HG02885 (cell line): ENCODE data around the gene TBP.
"Not testable (repeated sequence)": the region's sequence is repeated elsewhere in the genome, so short reads cannot be mapped to it uniquely, and the experiment has no call there.

Source experiments
- ATAC-seq: cut with Tn5 transposase; IDR thresholded peaks from one replicate; pipeline ENCODE4 v1.9.1; 2021; ENCODE audit warnings: mild to moderate bottlenecking; ENCODE audit not compliant: unreplicated experiment, poor library complexity

TBP gene

DNA sequence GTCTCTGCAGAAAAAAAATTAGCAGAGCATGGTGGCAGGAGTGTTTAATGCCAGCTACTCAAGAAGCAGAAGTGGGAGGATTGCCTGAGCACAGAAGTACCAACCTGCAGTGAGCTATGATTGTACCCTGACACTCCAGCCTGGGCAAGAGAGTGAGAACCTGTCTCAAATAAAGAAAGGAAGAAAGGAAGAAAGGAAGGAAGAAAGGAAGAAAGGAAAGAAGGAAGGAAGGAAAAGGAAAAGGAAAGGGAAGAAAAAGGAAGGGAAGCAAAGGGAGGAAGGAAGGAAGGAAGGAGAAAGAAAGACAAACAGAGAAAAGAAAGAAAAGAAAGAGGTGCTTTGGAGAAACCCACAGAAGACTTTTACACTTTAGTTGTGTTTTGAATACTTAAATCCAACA is 43.1 kb downstream of the TBP start:
- no peak for ATAC-seq

DNA sequence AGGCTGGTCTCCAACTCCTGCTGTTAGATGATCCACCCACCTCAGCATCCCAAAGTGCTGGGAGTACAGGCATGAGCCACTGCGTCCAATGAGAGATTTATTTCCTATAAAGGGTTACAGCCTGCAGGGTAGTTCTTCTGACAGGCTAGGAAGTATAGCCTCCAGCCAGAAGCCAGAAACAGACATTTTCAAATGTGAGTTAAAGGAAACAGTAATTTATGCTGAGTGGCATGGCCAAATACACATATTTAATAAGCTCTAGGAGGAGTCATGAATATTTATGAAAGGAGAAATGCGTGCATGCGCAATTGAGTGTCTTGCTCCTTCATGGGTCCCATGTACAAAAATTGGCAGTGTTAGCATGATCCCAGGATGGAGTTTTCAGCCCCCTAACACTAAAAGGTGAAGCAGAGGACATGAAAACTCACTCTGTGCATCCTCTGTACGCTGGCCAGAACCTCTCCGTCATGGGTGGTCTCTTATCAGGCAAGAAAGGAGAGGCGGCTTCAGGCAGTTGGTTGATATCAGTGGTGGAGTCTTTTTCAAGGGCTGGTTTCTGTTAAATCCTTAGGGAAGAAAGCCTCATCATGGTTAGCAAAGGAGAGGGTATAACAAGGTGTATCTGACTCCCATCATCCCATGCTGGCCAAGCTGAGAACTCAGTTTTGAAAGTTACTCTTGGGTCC is 51.5 kb downstream of the TBP start:
- no peak for ATAC-seq

- not testable (repeated sequence) for ATAC-seq
These were observed 55.1 kb downstream of the TBP start for GRCh38 chr6:170609225-170609624.

GRCh38 chr6:170612256-170612804 is 58.2 kb downstream of the TBP start:
- peak; percentile 93 for ATAC-seq

GRCh38 chr6:170616020-170616554 is 61.9 kb downstream of the TBP start:
- not testable (repeated sequence) for ATAC-seq
